Measurements from ENCODE around the gene MYORG.

Gene MYORG

GRCh38 chr9:34322899-34323591 is 53.7 kb downstream of the MYORG start:
- no peak for DNase-seq (ENCODE audit: low read depth)
- no peak for TF ChIP-seq CTCF (conservative IDR thresholded peaks at IDR 0.05; ENCODE audit: low read depth, low read length)
- no peak overlapping the region for H3K4me3 ChIP-seq (ENCODE audit: low read depth, low read length)

GRCh38 chr9:34321451-34321850 is 55.2 kb downstream of the MYORG start:
- no peak for TF ChIP-seq CTCF (conservative IDR thresholded peaks at IDR 0.05; ENCODE audit: low read depth, low read length)
- no peak overlapping the region for H3K4me3 ChIP-seq (ENCODE audit: low read depth, low read length)
- DNase-seq (ENCODE audit: low read depth): no peak

GRCh38 chr9:34318163-34318790 is 58.4 kb downstream of the MYORG start:
- H3K4me3 ChIP-seq (ENCODE audit: low read depth, low read length): no peak overlapping the region
- DNase-seq (ENCODE audit: low read depth): no peak
- no peak for TF ChIP-seq CTCF (conservative IDR thresholded peaks at IDR 0.05; ENCODE audit: low read depth, low read length)

- no peak for TF ChIP-seq CTCF (conservative IDR thresholded peaks at IDR 0.05; ENCODE audit: low read depth, low read length)
- H3K4me3 ChIP-seq (ENCODE audit: low read depth, low read length): no peak overlapping the region
- no peak for DNase-seq (ENCODE audit: low read depth)
Observed at GRCh38 chr9:34317436-34317835, 59.3 kb downstream of the MYORG start.
